ENCODE data around the gene HECTD2.

HECTD2 gene

GRCh38 chr10:91511549-91512330 is 101.6 kb downstream of the HECTD2 start:
- no peak overlapping the region for H3K27ac ChIP-seq
- TF ChIP-seq, protein P1, sequence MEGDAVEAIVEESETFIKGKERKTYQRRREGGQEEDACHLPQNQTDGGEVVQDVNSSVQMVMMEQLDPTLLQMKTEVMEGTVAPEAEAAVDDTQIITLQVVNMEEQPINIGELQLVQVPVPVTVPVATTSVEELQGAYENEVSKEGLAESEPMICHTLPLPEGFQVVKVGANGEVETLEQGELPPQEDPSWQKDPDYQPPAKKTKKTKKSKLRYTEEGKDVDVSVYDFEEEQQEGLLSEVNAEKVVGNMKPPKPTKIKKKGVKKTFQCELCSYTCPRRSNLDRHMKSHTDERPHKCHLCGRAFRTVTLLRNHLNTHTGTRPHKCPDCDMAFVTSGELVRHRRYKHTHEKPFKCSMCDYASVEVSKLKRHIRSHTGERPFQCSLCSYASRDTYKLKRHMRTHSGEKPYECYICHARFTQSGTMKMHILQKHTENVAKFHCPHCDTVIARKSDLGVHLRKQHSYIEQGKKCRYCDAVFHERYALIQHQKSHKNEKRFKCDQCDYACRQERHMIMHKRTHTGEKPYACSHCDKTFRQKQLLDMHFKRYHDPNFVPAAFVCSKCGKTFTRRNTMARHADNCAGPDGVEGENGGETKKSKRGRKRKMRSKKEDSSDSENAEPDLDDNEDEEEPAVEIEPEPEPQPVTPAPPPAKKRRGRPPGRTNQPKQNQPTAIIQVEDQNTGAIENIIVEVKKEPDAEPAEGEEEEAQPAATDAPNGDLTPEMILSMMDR (conservative IDR thresholded peaks at IDR 0.05), result no peak
- TF ChIP-seq ZFX (IDR thresholded peaks at IDR 0.05), result no peak

DNA sequence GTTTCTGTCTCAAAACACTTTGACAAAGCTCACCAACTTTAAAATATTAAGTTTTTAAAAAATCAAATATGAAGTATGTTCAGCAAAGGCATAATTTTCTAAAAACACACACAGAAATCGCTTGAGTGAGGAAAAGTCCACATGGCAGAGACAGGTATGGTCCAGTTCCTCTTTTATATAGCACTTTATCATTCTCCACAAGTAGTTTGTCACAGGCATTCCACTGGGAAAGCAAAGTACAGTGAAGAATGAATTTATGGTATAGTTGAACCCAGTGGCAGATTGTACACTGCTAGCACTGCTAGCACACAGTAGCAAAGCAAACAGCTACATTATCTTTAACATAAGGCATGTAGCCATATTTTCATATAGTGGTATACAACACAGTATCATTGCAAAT is 102.3 kb downstream of the HECTD2 start:
- no peak for TF ChIP-seq ZFX (IDR thresholded peaks at IDR 0.05)
- TF ChIP-seq, protein P1 (conservative IDR thresholded peaks at IDR 0.05), result no peak
- no peak overlapping the region for H3K27ac ChIP-seq

- no peak overlapping the region for H3K27ac ChIP-seq
- TF ChIP-seq, protein P1 (conservative IDR thresholded peaks at IDR 0.05), result no peak
- no peak for TF ChIP-seq ZFX (IDR thresholded peaks at IDR 0.05)
These were observed 103.7 kb downstream of the HECTD2 start for GRCh38 chr10:91513598-91514424.

- no peak overlapping the region for H3K27ac ChIP-seq
- no peak for TF ChIP-seq ZFX (IDR thresholded peaks at IDR 0.05)
- TF ChIP-seq, protein P1 (conservative IDR thresholded peaks at IDR 0.05), result no peak
These were observed 104.6 kb downstream of the HECTD2 start for GRCh38 chr10:91514787-91515186.

DNA sequence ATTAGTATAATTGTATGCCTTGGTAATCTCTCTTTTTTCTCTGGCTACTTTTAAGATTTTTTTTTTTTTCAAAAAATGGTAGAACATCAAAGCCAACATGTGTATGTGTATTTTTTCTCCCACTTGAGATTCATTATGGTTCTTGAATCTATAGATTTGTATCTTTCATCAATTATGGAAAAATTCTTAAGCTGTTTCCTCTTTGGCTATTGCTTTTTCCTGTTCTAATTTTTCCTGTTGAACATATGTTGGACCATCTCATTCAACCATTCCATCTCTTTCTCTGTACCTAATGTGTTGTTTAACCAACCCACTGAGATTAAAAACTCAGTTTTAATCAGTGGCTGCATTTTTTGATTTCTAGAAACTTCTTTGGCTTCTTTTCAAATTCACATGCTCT is 107.2 kb downstream of the HECTD2 start:
- no peak for TF ChIP-seq ZFX (IDR thresholded peaks at IDR 0.05)
- TF ChIP-seq, protein P1 (conservative IDR thresholded peaks at IDR 0.05), result no peak
- no peak overlapping the region for H3K27ac ChIP-seq

- TF ChIP-seq ZFX (IDR thresholded peaks at IDR 0.05), result no peak
- TF ChIP-seq, protein P1 (conservative IDR thresholded peaks at IDR 0.05), result no peak
These were observed 109.9 kb downstream of the HECTD2 start for GRCh38 chr10:91519899-91520514.

GRCh38 chr10:91520661-91521060 is 110.5 kb downstream of the HECTD2 start:
- no peak overlapping the region for H3K27ac ChIP-seq
- TF ChIP-seq, protein P1 (conservative IDR thresholded peaks at IDR 0.05), result no peak
- no peak for TF ChIP-seq ZFX (IDR thresholded peaks at IDR 0.05)

More at GRCh38 chr10:91519899-91520514, 109.9 kb downstream of the HECTD2 start:
- no peak overlapping the region for H3K27ac ChIP-seq
